ENCODE data around the gene OTOR. TPM values are rescaled to one million over a fixed set of nuclear protein-coding genes. Genes with fewer than 3 reads are reported as not detected.

Gene OTOR
- total and polyA plus RNA-seq, 2 of the 13 experiments (the other 11 are each of a cell fraction or from before 2014, with no cell fraction given): not detected

- TF ChIP-seq KIAA2018 (CRISPR knock-in tag; IDR thresholded peaks at IDR 0.05; ENCODE audit: borderline replicate concordance): peak; percentile 94
- peak; percentile 95 for TF ChIP-seq HDAC2 (CRISPR knock-in tag; IDR thresholded peaks at IDR 0.05)
- TF ChIP-seq ZSCAN9 (CRISPR knock-in tag; IDR thresholded peaks at IDR 0.05; ENCODE audit: borderline replicate concordance): peak; percentile 98
- TF ChIP-seq ZNF567 (CRISPR knock-in tag; IDR thresholded peaks at IDR 0.05; ENCODE audit: borderline replicate concordance): peak; percentile 93; the same call in 1 of the 2 replicates
- TF ChIP-seq ATF3 (CRISPR knock-in tag; IDR thresholded peaks at IDR 0.05): peak; percentile 86
- no peak for TF ChIP-seq IKZF1 (IDR thresholded peaks at IDR 0.05)
- no peak for TF ChIP-seq ZNF496 (CRISPR knock-in tag; IDR thresholded peaks at IDR 0.05; ENCODE audit: insufficient replicate concordance)
- TF ChIP-seq RERE (CRISPR knock-in tag; IDR thresholded peaks at IDR 0.05; ENCODE audit: low read depth): peak; percentile 75; the same call in 1 of the 2 replicates
- TF ChIP-seq BRCA1 (CRISPR knock-in tag; IDR thresholded peaks at IDR 0.05): peak; percentile 83
- peak; percentile 89 for TF ChIP-seq YY1 (IDR thresholded peaks at IDR 0.05; ENCODE audit: insufficient read depth, insufficient replicate concordance, low read depth, low read length)
- no peak for TF ChIP-seq ZNF367 (CRISPR knock-in tag; IDR thresholded peaks at IDR 0.05; ENCODE audit: borderline replicate concordance)
These were observed 18.3 kb upstream of the OTOR start, which contains the start of gene SNRPB2 (continued) for GRCh38 chr20:16729565-16730460.

Measured in HepG2 (cell line).